Measurements from ENCODE around the gene ISOC2.

GRCh38 chr19:55484593-55485438 is 23.4 kb upstream of the ISOC2 start, which contains the start of gene NAT14:
- TF ChIP-seq EZH2 (IDR thresholded peaks at IDR 0.05) (no peak), POLR2AphosphoS5 (IDR thresholded peaks at IDR 0.05; ENCODE audit: borderline replicate concordance, low read depth, low read length) (peak; percentile 88)

All from SK-N-MC (cell line).